ENCODE results near the gene PARD3. TPM values are rescaled to one million over a fixed set of nuclear protein-coding genes. Genes with fewer than 3 reads are reported as not detected.
A peak's percentile ranks its signal among the peaks of the same experiment; 100 is the strongest.

The PARD3 gene
- total RNA-seq, 4 donors from 2014 or later = 150 to 172 (median 165) TPM

DNA sequence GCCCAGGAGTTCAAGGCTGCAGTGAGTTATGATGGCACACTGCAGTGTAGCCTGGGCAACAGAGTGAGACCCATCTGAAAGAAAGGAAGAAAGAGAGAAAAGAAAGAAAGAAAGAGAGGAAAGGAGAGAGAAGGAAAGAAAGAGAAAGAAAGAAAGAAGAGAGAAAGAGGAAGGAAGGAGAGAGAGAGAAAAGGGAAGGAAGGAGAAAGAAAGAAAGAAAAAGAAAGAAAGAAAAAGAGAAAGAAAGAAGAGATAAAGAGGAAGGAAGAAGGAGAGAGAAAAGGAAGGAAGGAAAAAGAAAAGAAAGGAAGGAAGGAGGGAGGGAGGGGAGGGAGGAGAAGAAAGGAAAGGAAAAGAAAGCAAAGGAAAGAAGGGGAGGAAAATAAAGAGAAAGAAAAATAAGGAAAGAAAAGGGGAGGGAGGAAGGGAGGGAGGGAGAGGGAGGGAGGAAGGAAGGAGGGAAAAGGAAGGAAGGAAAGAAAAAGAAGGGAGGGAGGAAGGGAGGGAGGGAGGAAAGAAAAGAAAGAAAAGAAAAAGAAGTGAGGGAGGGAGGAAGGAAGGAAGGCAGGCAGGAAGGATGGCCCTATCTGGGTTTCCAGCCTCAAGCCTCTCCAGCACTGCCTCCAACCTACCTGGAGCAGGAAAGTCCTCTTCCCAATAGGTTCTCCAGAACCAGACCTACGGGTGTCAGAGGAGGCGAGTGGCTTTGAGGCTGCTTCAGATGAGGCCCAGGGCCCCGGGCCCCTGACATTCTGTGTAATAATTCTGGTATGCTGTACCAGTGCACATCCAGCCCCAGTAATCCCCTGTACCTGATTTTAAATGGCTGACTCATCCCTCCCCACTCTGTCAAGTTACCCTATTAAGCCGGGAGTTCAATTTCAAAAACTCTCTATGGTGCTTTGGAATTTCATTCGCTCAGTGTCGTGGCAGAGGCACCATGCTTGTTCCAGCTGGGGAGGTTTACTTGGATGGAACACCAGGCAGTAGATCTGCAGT, 6.8 kb upstream of the PARD3 start:
- DNase-seq (ENCODE audit: low spot score in 2 of 2) = peak in 1 of 2 donors; percentile 65
- WGBS, 2 donors = 91 to 93% methylated on average over 6 of the region's 6 CpGs
- intact Hi-C loops (cut with DNase I; ENCODE audit: low total_unique reads) = no loop called here
- H3K4me3 ChIP-seq (ENCODE audit: low read depth, poor library complexity, severe bottlenecking) = no peak overlapping the region
- TF ChIP-seq, protein P1, sequence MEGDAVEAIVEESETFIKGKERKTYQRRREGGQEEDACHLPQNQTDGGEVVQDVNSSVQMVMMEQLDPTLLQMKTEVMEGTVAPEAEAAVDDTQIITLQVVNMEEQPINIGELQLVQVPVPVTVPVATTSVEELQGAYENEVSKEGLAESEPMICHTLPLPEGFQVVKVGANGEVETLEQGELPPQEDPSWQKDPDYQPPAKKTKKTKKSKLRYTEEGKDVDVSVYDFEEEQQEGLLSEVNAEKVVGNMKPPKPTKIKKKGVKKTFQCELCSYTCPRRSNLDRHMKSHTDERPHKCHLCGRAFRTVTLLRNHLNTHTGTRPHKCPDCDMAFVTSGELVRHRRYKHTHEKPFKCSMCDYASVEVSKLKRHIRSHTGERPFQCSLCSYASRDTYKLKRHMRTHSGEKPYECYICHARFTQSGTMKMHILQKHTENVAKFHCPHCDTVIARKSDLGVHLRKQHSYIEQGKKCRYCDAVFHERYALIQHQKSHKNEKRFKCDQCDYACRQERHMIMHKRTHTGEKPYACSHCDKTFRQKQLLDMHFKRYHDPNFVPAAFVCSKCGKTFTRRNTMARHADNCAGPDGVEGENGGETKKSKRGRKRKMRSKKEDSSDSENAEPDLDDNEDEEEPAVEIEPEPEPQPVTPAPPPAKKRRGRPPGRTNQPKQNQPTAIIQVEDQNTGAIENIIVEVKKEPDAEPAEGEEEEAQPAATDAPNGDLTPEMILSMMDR (IDR thresholded peaks at IDR 0.05) = no peak
- TF ChIP-seq POLR2A (IDR thresholded peaks at IDR 0.05) = no peak

DNA sequence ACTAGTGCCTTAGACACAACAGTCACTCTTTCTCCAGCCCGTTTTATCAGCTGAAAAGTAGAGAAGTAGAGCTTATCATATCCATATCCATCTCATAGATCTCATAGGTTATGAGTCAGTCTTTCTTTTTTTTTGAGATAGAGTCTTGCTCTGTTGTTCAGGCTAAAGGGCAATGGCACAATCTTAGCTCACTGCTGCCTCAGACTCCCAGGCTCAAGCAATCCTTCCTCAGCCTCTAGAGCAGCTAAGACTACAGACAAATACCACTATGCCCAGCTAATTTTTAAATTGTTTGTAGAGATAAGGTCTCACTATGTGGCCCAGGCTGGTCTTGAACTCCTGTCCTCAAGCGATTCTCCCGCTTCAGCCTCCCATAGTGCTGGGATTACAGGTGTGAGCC, 2.5 kb upstream of the PARD3 start:
- DNase-seq (ENCODE audit: low spot score in 2 of 2) = no peak
- 73 to 96% methylated on average over 3 of the region's 3 CpGs for WGBS, 2 donors
- TF ChIP-seq, protein P1 (IDR thresholded peaks at IDR 0.05) = no peak
- no peak for TF ChIP-seq POLR2A (IDR thresholded peaks at IDR 0.05)
- no peak overlapping the region for H3K4me3 ChIP-seq (ENCODE audit: low read depth, poor library complexity, severe bottlenecking)
- intact Hi-C loops (cut with DNase I; ENCODE audit: low total_unique reads) = no loop called here

DNA sequence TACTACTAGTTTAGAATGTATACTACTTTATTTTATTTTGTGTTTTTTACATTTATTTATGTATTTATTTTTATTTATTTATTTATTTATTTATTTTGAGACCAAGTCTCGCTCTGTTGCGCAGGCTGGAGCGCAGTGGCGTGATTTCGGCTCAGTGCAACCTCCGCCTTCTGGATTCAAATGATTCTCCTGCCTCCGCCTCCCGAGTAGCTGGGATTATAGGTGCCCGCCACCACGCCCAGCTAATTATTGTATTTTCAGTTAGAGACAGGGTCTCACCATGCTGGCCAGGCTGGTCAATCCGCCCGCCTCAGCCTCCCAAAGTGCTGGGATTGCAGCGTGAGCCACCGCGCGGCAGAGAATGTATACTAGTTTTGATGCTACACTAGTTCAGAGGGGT, 2.0 kb upstream of the PARD3 start:
- H3K4me3 ChIP-seq (ENCODE audit: low read depth, poor library complexity, severe bottlenecking) = no peak overlapping the region
- WGBS, 2 donors = 92 to 97% methylated on average over 16 of the region's 16 CpGs
- intact Hi-C loops (cut with DNase I; ENCODE audit: low total_unique reads) = no loop called here
- no peak for TF ChIP-seq POLR2A (IDR thresholded peaks at IDR 0.05)
- DNase-seq (ENCODE audit: low spot score in 2 of 2) = peak in 1 of 2 donors; percentile 53

DNA sequence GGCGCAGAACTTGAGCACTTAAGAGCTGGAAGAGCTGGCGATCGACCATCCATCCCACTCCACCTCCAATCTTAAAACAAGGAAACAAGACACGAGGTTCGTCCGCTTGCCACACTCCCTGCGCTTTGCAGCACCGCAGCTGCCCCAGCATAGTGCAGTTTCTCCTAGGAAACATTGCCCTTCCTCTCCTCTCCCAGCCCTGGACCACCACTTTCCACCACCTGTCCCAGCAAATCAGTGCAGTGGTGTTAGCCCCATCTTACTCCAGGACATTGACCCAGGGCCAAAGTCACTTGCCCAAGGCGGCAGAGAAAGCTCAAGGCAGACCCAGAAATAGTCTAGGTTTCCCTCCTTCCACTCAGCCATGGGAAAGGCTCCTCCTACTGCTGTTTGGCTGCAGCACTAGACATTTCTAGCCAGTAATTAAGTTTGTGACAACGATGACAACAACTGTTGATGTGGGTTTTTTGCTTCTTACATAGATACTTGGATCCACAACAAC, 1.5 kb upstream of the PARD3 start:
- DNase-seq (ENCODE audit: low spot score in 2 of 2) = peak in 1 of 2 donors; percentile 88
- no peak overlapping the region for H3K4me3 ChIP-seq (ENCODE audit: low read depth, poor library complexity, severe bottlenecking)
- WGBS, 2 donors = 4 to 10% methylated on average over 10 of the region's 10 CpGs
- TF ChIP-seq POLR2A (IDR thresholded peaks at IDR 0.05) = no peak
- TF ChIP-seq, protein P1 (IDR thresholded peaks at IDR 0.05) = no peak
- intact Hi-C loops (cut with DNase I; ENCODE audit: low total_unique reads) = no loop called here

DNA sequence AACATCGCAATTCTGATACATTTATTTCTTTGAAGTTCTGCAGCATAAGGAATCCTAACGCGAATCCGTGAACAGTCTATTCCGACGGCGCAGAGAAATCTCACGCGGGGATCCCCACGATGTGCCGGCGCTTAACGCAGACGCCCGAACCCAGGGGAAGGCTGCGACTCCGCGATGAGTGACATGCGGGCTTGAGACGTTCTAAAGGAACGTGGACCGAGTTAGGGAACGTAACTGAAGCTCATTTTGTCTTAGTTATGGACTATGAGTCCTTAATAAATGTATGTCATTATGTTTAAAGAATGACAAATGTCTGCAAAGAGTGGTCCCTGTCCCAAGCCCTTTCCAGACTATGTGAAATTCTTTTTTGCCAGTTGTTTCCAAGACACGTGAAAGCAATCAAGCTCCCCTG, 995 bp upstream of the PARD3 start:
- H3K4me3 ChIP-seq (ENCODE audit: low read depth, poor library complexity, severe bottlenecking) = no peak overlapping the region
- WGBS, 2 donors = 0 to 2% methylated on average over 24 of the region's 24 CpGs
- TF ChIP-seq, protein P1 (IDR thresholded peaks at IDR 0.05) = no peak
- TF ChIP-seq POLR2A (IDR thresholded peaks at IDR 0.05) = no peak
- peak in 1 of 2 donors; percentile 82 for DNase-seq (ENCODE audit: low spot score in 2 of 2)
- intact Hi-C loops (cut with DNase I; ENCODE audit: low total_unique reads) = no loop called here

DNA sequence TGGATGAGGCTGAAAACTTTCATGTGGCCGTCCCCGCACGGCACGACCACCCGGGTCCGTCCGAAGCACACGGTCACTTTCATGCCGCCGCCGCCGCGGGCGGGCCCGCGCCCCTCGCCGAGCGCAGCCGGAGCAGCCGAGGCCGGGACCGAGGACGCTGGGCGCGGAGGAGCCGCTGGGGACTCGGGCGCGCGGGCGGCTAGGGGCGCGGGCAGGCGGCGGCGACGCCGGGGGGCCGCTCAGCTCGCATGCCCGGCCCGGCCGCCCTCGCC, 247 bp downstream of the PARD3 start:
- no peak for DNase-seq (ENCODE audit: low spot score in 2 of 2)
- intact Hi-C loops (cut with DNase I; ENCODE audit: low total_unique reads) = no loop called here
- WGBS, 2 donors = 0% methylated on average over 3 of the region's 45 CpGs; no CpG with 5 or more reads in 1 of the 2 donors
- TF ChIP-seq, protein P1 (IDR thresholded peaks at IDR 0.05) = no peak
- no peak for TF ChIP-seq POLR2A (IDR thresholded peaks at IDR 0.05)
- H3K4me3 ChIP-seq (ENCODE audit: low read depth, poor library complexity, severe bottlenecking) = peak overlapping the region; percentile 66
